A549 (cell line): Measurements from ENCODE around the gene HASPIN. TPM values are rescaled to one million over a fixed set of nuclear protein-coding genes. Genes with fewer than 3 reads are reported as not detected.
A peak's percentile ranks its signal among the peaks of the same experiment; 100 is the strongest.

Experiments
- ATAC-seq, 2 experiments: fragments of 200-7000 bp in 1 of 2; fragments of >200 bp in 1 of 2; cut with Nextera tagmentation in 1 of 2; cut with Tn5 transposase in 1 of 2; 3 replicates each; pipeline versions ENCODE4 v1.8.0 to v1.9.1; 2018 to 2020; ENCODE audit warnings: mild to moderate bottlenecking in 1 of 2, moderate library complexity in 1 of 2
- CTCF ChIA-PET: fragments of 300-600 bp; sonication (Branson Sonifier 250); formaldehyde crosslinking; extraction: SDS; loops from one replicate; lab custom pipeline; 2021; ENCODE audit warnings: antibody characterized with exemption, inconsistent platforms; lab: Yijun Ruan, JAX
- POLR2A ChIA-PET: fragments of 350-600 bp; formaldehyde crosslinking; extraction: SDS; loops from one replicate; lab custom pipeline; 2021; ENCODE audit warnings: antibody characterized with exemption, inconsistent platforms; lab: Yijun Ruan, JAX
- DNase-seq, 2 experiments: peaks; one replicate each; pipeline versions ENCODE4 v3.0.0 to v3.0.0-alpha.2; 2011 to 2016; ENCODE audit warnings: low read depth in 1 of 2, low spot score in 1 of 2
- FAIRE-seq: peaks from 2 replicates; lab custom pipeline; 2011; peaks lifted over from hg19 to GRCh38; lab: Jason Lieb, UNC
- H3K27ac ChIP-seq, 2 experiments: fragments of >200 bp; sonication (Bioruptor Twin); formaldehyde crosslinking; 3 replicates each; pipeline ENCODE4 v1.5.1; 2016 to 2017
- H3K4me1 ChIP-seq: fragments of >200 bp; sonication (Bioruptor Twin); formaldehyde crosslinking; 3 replicates; pipeline ENCODE4 v1.6.1; 2016
- H3K4me2 ChIP-seq: fragments of >200 bp; sonication (Bioruptor Twin); formaldehyde crosslinking; 3 replicates; pipeline ENCODE4 v1.6.1; 2016
- H3K4me3 ChIP-seq: fragments of >200 bp; sonication (Bioruptor Twin); formaldehyde crosslinking; 3 replicates; pipeline ENCODE4 v1.5.1; 2016
- H3K9me3 ChIP-seq: fragments of >200 bp; sonication (Bioruptor Twin); formaldehyde crosslinking; 3 replicates; pipeline ENCODE4 v1.6.1; 2016
- CTCF ChIP-seq: fragments of >200 bp; sonication (Bioruptor Twin); formaldehyde crosslinking; IDR thresholded peaks from 3 replicates; pipeline ENCODE4 v1.5.1; 2016
- ELK1 ChIP-seq: fragments of 150-350 bp; IDR thresholded peaks from 2 replicates; pipeline ENCODE4 v1.6.1; 2014; ENCODE audit warnings: low read depth, mild to moderate bottlenecking, low read length
- ESRRA ChIP-seq: fragments of 150-350 bp; IDR thresholded peaks from 2 replicates; pipeline ENCODE4 v1.6.1; 2014; ENCODE audit warnings: mild to moderate bottlenecking, low read length, borderline replicate concordance
- FOSB ChIP-seq: fragments of 250-450 bp; sonication (Bioruptor Pico); IDR thresholded peaks from 2 replicates; pipeline ENCODE4 v1.5.0; 2020; ENCODE audit warnings: mild to moderate bottlenecking, moderate library complexity
- GATA3 ChIP-seq: IDR thresholded peaks from 2 replicates; pipeline ENCODE4 v1.6.1; 2012; ENCODE audit warnings: borderline replicate concordance
- HMGXB4 ChIP-seq: fragments of 250-450 bp; sonication (Bioruptor Pico); IDR thresholded peaks from 2 replicates; pipeline ENCODE4 v1.5.0; 2021; ENCODE audit warnings: mild to moderate bottlenecking, moderate library complexity, borderline replicate concordance
- HOXA7 ChIP-seq: fragments of 250-450 bp; sonication (Bioruptor Pico); IDR thresholded peaks from 2 replicates; pipeline ENCODE4 v1.5.0; 2020; ENCODE audit warnings: mild to moderate bottlenecking, moderate library complexity
- JUNB ChIP-seq: fragments of >200 bp; sonication (Bioruptor Twin); formaldehyde crosslinking; IDR thresholded peaks from 2 replicates; pipeline ENCODE4 v1.6.1; 2016
- KDM1A ChIP-seq: fragments of 200-600 bp; sonication (generic); IDR thresholded peaks from 2 replicates; pipeline ENCODE4 v1.6.1; 2016; ENCODE audit warnings: low read depth, mild to moderate bottlenecking
- KDM5A ChIP-seq: fragments of 200-600 bp; sonication (generic); IDR thresholded peaks from 2 replicates; pipeline ENCODE4 v1.6.1; 2016; ENCODE audit warnings: antibody characterized with exemption, mild to moderate bottlenecking
- PBX3 ChIP-seq: IDR thresholded peaks from 2 replicates; pipeline ENCODE4 v1.6.1; 2012
- POLR2AphosphoS2 ChIP-seq: conservative IDR thresholded peaks from 2 replicates; pipeline ENCODE4 v1.6.1; 2012; ENCODE audit warnings: low read length, improper control_type of control experiment, inconsistent platforms
- RARB ChIP-seq: fragments of 250-450 bp; sonication (Bioruptor Pico); IDR thresholded peaks from 2 replicates; pipeline ENCODE4 v1.8.0; 2021; ENCODE audit warnings: mild to moderate bottlenecking, moderate library complexity
- RCOR1 ChIP-seq: fragments of 150-350 bp; IDR thresholded peaks from 2 replicates; pipeline ENCODE4 v1.6.1; 2014; ENCODE audit warnings: antibody characterized with exemption, low read length, low read depth
- SREBF2 ChIP-seq: fragments of 450-650 bp; IDR thresholded peaks from 2 replicates; pipeline ENCODE4 v1.6.1; 2014; ENCODE audit warnings: mild to moderate bottlenecking, moderate library complexity
- USF2 ChIP-seq: fragments of 450-650 bp; IDR thresholded peaks from 2 replicates; pipeline ENCODE4 v1.6.1; 2014; ENCODE audit warnings: antibody characterized with exemption
- ZNF302 ChIP-seq: fragments of 250-450 bp; sonication (Bioruptor Pico); IDR thresholded peaks from 2 replicates; pipeline ENCODE4 v1.9.0; 2021; ENCODE audit warnings: inconsistent platforms, mild to moderate bottlenecking, moderate library complexity
- WGBS: methylation state at CpG from one replicate; pipeline ENCODE4 v1.1.6; 2017; ENCODE audit errors: missing lambda C conversion rate; 5-methylcytosine and 5-hydroxymethylcytosine counted together
- polyA plus RNA-seq, 4 experiments: library from polyadenylated mRNA; depleted of rRNA in 3 of 4; stranded (reverse); fragments of >200 nt; fragmentation: RNase III in 1 of 4; extraction: RNeasy Plus Mini Kit Qiagen cat#74134 plus additional on column Dnase treatment in 1 of 4; gene quantifications; 2 replicates in 3 of 4; 3 replicates in 1 of 4; pipeline ENCODE4 v1.2.3, GENCODE V29; 2011 to 2017

HASPIN gene
- polyA plus RNA-seq, 2 of the 4 experiments (the other 2 are of a cell fraction) = 8.7 to 11.5 TPM

- POLR2A ChIA-PET = interaction anchor here (0.8 kb wide), 1 partner anchor 87 kb away, joined by 3 read pairs; no protein-coding TSS in a partner anchor
- DNase-seq = peak in 1 of 2 experiments; percentile 54
These were observed 11.8 kb downstream of the HASPIN start for GRCh38 chr17:3735515-3735914.

GRCh38 chr17:3738562-3739295 lies 15.0 kb downstream of the HASPIN start:
- 70% methylated on average over 16 of the region's 16 CpGs for whole genome bisulfite sequencing
- H3K9me3 ChIP-seq = no peaks in the 10 kb centered on the region
- ATAC-seq (0 out of 6 replicates have a peak, but pooled peaks of 1 of the 2 experiments have one; percentile 10), FAIRE-seq (no peak), DNase-seq (no peak)
- TF ChIP-seq USF2 (no peak), RCOR1 (no peak), KDM5A (no peak), GATA3 (no peak), POLR2AphosphoS2 (no peak), CTCF (no peak), HMGXB4 (CRISPR knock-in tag) (no peak), JUNB (no peak), KDM1A (no peak), HOXA7 (CRISPR knock-in tag) (no peak)
- no peak overlapping the region for H3K4me2 ChIP-seq
- no peak overlapping the region for H3K4me3 ChIP-seq
- H3K4me1 ChIP-seq = peaks cover 3% of the 10 kb centered on the region; the same call in 1 of the 3 replicates
- ChIA-PET CTCF (interaction anchor here (0.5 to 16.3 kb wide), 36 partner anchors 8 to 717 kb away, joined by 3 to 491 read pairs (median 10); partner anchors contain the start of genes ATP2A3, HASPIN, ITGAE and NCBP3), POLR2A (interaction anchor here (0.9 to 1.6 kb wide), 3 partner anchors 15 to 107 kb away, joined by 4 to 6 read pairs (median 4); partner anchors contain the start of gene HASPIN)
- peak overlapping the region in 1 of 2 experiments; percentile 25; a peak in 1 of 6 replicates for H3K27ac ChIP-seq

More at GRCh38 chr17:3735515-3735914, 11.8 kb downstream of the HASPIN start:
- no peak overlapping the region for H3K4me2 ChIP-seq
- ATAC-seq = no peak
- TF ChIP-seq ZNF302 (CRISPR knock-in tag) (no peak), FOSB (CRISPR knock-in tag) (no peak), RARB (CRISPR knock-in tag) (no peak), ELK1 (no peak), SREBF2 (no peak), ESRRA (no peak), PBX3 (no peak)
- no peak for FAIRE-seq
- no peak overlapping the region for H3K4me3 ChIP-seq
- no peaks in the 10 kb centered on the region for H3K9me3 ChIP-seq
- no peak overlapping the region for H3K27ac ChIP-seq
- CTCF ChIA-PET = interaction anchor here (1.1 to 16.3 kb wide), 24 partner anchors 8 to 687 kb away, joined by 3 to 491 read pairs (median 15); partner anchors contain the start of genes HASPIN, NCBP3 and P2RX1
- WGBS = 55% methylated on average over 8 of the region's 8 CpGs
- 0 out of 3 replicates have a peak, but pooled peaks cover 4% of the 10 kb centered on the region for H3K4me1 ChIP-seq
